NCI-H524 (cell line): ENCODE data around the gene CLPX.
A peak's percentile ranks its signal among the peaks of the same experiment; 100 is the strongest.
"Not testable (repeated sequence)": the region's sequence is repeated elsewhere in the genome, so short reads cannot be mapped to it uniquely, and the experiment has no call there.

Source experiments
- DNase-seq, 2 experiments: peaks; one replicate each; lab custom pipeline; 2025; lab: John Stamatoyannopoulos, UW

Gene CLPX

GRCh38 chr15:65172531-65172930, 12.6 kb downstream of the CLPX start:
- DNase-seq = no peak

GRCh38 chr15:65171428-65171827, 13.7 kb downstream of the CLPX start:
- DNase-seq = no peak

GRCh38 chr15:65165875-65166274, 19.3 kb downstream of the CLPX start:
- no peak for DNase-seq

GRCh38 chr15:65164139-65164538, 21.0 kb downstream of the CLPX start:
- DNase-seq = no peak

- DNase-seq = no peak
These were observed 22.1 kb downstream of the CLPX start for GRCh38 chr15:65163041-65163440.

- peak in 1 of 2 experiments; percentile 1 for DNase-seq
These were observed 28.4 kb downstream of the CLPX start for GRCh38 chr15:65156692-65157091.

- DNase-seq = no peak
These were observed 30.4 kb downstream of the CLPX start for GRCh38 chr15:65154720-65155119.

- DNase-seq = no peak
These were observed 37.2 kb downstream of the CLPX start for GRCh38 chr15:65147902-65148301.

GRCh38 chr15:65146438-65146837, 38.7 kb downstream of the CLPX start:
- no peak for DNase-seq

- not testable (repeated sequence) for DNase-seq
These were observed 46.5 kb downstream of the CLPX start for GRCh38 chr15:65138631-65139030.

- DNase-seq = not testable (repeated sequence)
These were observed 47.2 kb downstream of the CLPX start for GRCh38 chr15:65137893-65138292.

- not testable (repeated sequence) for DNase-seq
These were observed 48.1 kb downstream of the CLPX start for GRCh38 chr15:65137089-65137488.

GRCh38 chr15:65134538-65134937, 50.6 kb downstream of the CLPX start:
- DNase-seq = no peak

GRCh38 chr15:65133548-65134200, 51.5 kb downstream of the CLPX start, which contains the start of gene PDCD7:
Gene PDCD7, minus strand, starts transcription at chr15:65133808. Its CDS starts 27 bp downstream, at chr15:65133781.
- peak; percentile 95 for DNase-seq

GRCh38 chr15:65132878-65133547, 52.1 kb downstream of the CLPX start:
- no peak for DNase-seq

GRCh38 chr15:65130941-65131340, 54.2 kb downstream of the CLPX start:
- DNase-seq = no peak

GRCh38 chr15:65115542-65115941, 69.6 kb downstream of the CLPX start:
- DNase-seq = peak; percentile 47 to 87

- peak; percentile 69 to 89 for DNase-seq
These were observed 70.1 kb downstream of the CLPX start, which contains the start of gene UBAP1L for GRCh38 chr15:65115086-65115485. Gene UBAP1L, minus strand, starts transcription at chr15:65115200. Its CDS starts 8,985 bp downstream, at chr15:65106215.

- peak; percentile 31 to 64 for DNase-seq
These were observed 74.4 kb downstream of the CLPX start for GRCh38 chr15:65110676-65111292.

- no peak for DNase-seq
These were observed 79.0 kb downstream of the CLPX start for GRCh38 chr15:65106011-65106590.

GRCh38 chr15:65105038-65105437, 80.1 kb downstream of the CLPX start:
- no peak for DNase-seq

- no peak for DNase-seq
These were observed 82.2 kb downstream of the CLPX start for GRCh38 chr15:65102912-65103311.
